Stimulated activated naive CD4-positive, alpha-beta T cell treated with Interleukin-2 at 50 U/mL for 16 hours (primary cell): Measurements from ENCODE around the gene MED15.
"Not testable (repeated sequence)": the region's sequence is repeated elsewhere in the genome, so short reads cannot be mapped to it uniquely, and the experiment has no call there.

Experiments
- DNase-seq: peaks from one replicate; lab custom pipeline; 2025; lab: John Stamatoyannopoulos, UW

Gene MED15

GRCh38 chr22:20604092-20604747 is 96.8 kb downstream of the MED15 start:
- DNase-seq: no peak

- no peak for DNase-seq
These were observed 97.4 kb downstream of the MED15 start for GRCh38 chr22:20604776-20605221.

GRCh38 chr22:20605328-20605727 is 97.9 kb downstream of the MED15 start:
- DNase-seq: no peak

- peak; percentile 50 for DNase-seq
These were observed 98.8 kb downstream of the MED15 start for GRCh38 chr22:20606041-20606783.

GRCh38 chr22:20606784-20607128 is 99.3 kb downstream of the MED15 start:
- DNase-seq: no peak

GRCh38 chr22:20607157-20607907 is 99.9 kb downstream of the MED15 start:
- DNase-seq: no peak

GRCh38 chr22:20610243-20610686 is 102.9 kb downstream of the MED15 start:
- DNase-seq: no peak

GRCh38 chr22:20610757-20611156 is 103.3 kb downstream of the MED15 start:
- DNase-seq: no peak

- DNase-seq: no peak
These were observed 104.0 kb downstream of the MED15 start for GRCh38 chr22:20611418-20611817.

- DNase-seq: no peak
These were observed 105.9 kb downstream of the MED15 start for GRCh38 chr22:20613301-20613700.

GRCh38 chr22:20615021-20615420 is 107.6 kb downstream of the MED15 start:
- no peak for DNase-seq

- DNase-seq: no peak
These were observed 108.4 kb downstream of the MED15 start for GRCh38 chr22:20615533-20616450.

GRCh38 chr22:20616451-20617043 is 109.1 kb downstream of the MED15 start:
- DNase-seq: no peak

GRCh38 chr22:20618488-20618887 is 111.1 kb downstream of the MED15 start:
- no peak for DNase-seq

GRCh38 chr22:20619045-20619892 is 111.9 kb downstream of the MED15 start:
- DNase-seq: no peak

GRCh38 chr22:20619893-20620194 is 112.4 kb downstream of the MED15 start:
- not testable (repeated sequence) for DNase-seq

GRCh38 chr22:20621162-20621561 is 113.8 kb downstream of the MED15 start:
- no peak for DNase-seq

GRCh38 chr22:20622650-20623339 is 115.4 kb downstream of the MED15 start:
- no peak for DNase-seq

GRCh38 chr22:20624161-20624616 is 116.8 kb downstream of the MED15 start:
- DNase-seq: peak; percentile 30

GRCh38 chr22:20625270-20625669 is 117.9 kb downstream of the MED15 start:
- no peak for DNase-seq
